Measurements from ENCODE around the gene CINP. TPM values are rescaled to one million over a fixed set of nuclear protein-coding genes. Genes with fewer than 3 reads are reported as not detected.
A peak's percentile ranks its signal among the peaks of the same experiment; 100 is the strongest.

CINP gene
- total RNA-seq: 10 to 100 TPM in 3 of 4 donors, 1 to 10 TPM in 1; 5.8 to 29.9 (median 24.8) TPM

DNA sequence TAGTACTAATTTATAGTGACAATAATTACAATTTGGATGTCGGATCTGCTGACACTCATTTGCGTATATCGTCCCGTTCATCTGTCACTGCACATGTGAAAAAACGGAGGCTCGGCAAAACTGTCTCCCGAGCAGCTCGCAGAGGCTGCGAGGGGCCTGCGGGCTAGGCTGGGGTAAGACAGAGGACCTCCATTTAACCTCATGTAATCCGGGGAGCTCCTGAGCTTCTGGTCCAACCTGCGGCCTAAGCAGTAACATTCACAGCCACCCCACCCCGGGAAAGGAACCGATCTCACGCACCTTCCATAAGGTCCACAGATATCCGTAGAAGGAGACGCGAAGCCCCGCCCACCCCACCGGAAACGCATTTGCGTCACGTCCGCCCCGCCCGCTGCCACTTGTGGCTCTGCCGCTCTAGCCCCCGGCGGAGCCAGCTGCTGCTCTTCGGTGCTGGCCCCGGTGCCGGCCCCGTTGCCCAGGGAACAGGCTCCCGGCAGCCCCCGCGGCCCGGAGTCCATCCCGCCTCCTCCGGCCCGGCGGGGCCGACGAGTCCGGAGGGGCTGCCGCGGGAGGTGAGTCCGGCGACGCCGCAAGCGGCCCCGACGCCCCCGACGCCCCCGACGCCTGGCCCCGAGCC lies at the start of gene CINP, which contains the start of gene TECPR2:
TSS of gene CINP (minus strand) at position 346 of the 637 bp plus-strand sequence. CDS start at position 307, 39 bp downstream.
TSS of gene TECPR2 (plus strand) at position 397 of the 637 bp plus-strand sequence. CDS start 13,781 bp downstream, outside the sequence.
- H3K4me1 ChIP-seq: peaks cover 0 to 17% (median 5%) of the 10 kb centered on the region in 4 donors
- H3K4me3 ChIP-seq: peak within 1 kb of the TSS; percentile 64 to 90 (median 82)
- no peaks in the 10 kb centered on the region for H3K27me3 ChIP-seq
- TF ChIP-seq, protein P1, sequence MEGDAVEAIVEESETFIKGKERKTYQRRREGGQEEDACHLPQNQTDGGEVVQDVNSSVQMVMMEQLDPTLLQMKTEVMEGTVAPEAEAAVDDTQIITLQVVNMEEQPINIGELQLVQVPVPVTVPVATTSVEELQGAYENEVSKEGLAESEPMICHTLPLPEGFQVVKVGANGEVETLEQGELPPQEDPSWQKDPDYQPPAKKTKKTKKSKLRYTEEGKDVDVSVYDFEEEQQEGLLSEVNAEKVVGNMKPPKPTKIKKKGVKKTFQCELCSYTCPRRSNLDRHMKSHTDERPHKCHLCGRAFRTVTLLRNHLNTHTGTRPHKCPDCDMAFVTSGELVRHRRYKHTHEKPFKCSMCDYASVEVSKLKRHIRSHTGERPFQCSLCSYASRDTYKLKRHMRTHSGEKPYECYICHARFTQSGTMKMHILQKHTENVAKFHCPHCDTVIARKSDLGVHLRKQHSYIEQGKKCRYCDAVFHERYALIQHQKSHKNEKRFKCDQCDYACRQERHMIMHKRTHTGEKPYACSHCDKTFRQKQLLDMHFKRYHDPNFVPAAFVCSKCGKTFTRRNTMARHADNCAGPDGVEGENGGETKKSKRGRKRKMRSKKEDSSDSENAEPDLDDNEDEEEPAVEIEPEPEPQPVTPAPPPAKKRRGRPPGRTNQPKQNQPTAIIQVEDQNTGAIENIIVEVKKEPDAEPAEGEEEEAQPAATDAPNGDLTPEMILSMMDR (IDR thresholded peaks at IDR 0.05): no peak
- TF ChIP-seq POLR2A (IDR thresholded peaks at IDR 0.05): peak; percentile 64 to 68
- H3K27ac ChIP-seq: peak within 1 kb of the TSS; percentile 83 to 90 (median 88)
- H3K36me3 ChIP-seq: peaks cover 0 to 13% (median 0%) of the 10 kb centered on the region in 3 donors
- H3K9me3 ChIP-seq: no peaks in the 10 kb centered on the region
- peak; percentile 99 for DNase-seq

DNA sequence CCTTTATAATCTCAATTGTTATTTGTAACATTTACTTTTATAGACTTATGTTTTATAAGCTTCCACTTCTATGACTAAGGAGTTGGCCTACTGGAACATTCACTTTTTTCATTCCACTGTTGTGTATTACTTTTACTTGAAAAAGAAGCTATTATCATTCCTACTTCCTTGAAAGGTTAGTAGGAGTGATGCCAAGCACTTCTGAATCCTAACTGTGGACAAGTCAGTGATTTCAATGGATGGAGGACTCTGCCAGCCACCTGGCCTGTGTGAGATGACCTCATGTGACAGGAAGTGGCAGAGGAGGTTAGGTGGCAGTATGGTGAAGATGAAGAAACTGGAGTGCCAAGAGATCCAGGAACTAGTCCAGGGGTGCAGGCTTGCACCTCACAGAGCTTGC lies 46.0 kb upstream of the CINP start:
- no peak for DNase-seq
- no peak for TF ChIP-seq POLR2A (IDR thresholded peaks at IDR 0.05)
- TF ChIP-seq, protein P1 (IDR thresholded peaks at IDR 0.05): no peak
- peak overlapping the region in 1 of 4 donors; percentile 40 for H3K27ac ChIP-seq
- no peaks in the 10 kb centered on the region for H3K27me3 ChIP-seq
- no peaks in the 10 kb centered on the region for H3K9me3 ChIP-seq
- H3K36me3 ChIP-seq: no peaks in the 10 kb centered on the region
- H3K4me1 ChIP-seq: no peaks in the 10 kb centered on the region
- H3K4me3 ChIP-seq: no peak overlapping the region

DNA sequence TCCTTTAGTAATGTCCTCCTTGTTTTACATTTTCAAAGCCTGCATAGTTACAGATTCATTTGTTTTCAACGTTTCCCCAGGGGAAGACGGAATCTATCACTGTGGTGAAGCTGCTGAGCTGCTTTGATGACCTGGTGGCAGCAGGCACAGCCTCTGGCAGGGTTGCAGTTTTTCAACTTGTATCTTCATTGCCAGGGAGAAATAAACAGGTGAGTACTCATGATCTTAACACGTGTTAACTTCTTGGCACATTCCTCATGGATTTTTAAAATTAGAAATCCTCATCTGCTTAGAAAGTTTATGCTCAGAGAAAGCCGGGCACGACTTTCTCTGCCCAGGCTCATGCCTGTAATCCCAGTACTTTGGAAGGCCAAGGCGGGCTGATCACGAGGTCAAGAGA lies 44.6 kb upstream of the CINP start:
- H3K36me3 ChIP-seq: no peaks in the 10 kb centered on the region
- no peak overlapping the region for H3K4me3 ChIP-seq
- no peaks in the 10 kb centered on the region for H3K4me1 ChIP-seq
- H3K27ac ChIP-seq: peak overlapping the region in 1 of 4 donors; percentile 62
- H3K27me3 ChIP-seq: no peaks in the 10 kb centered on the region
- no peak for TF ChIP-seq POLR2A (IDR thresholded peaks at IDR 0.05)
- TF ChIP-seq, protein P1 (IDR thresholded peaks at IDR 0.05): no peak
- peaks cover 0 to 10% (median 0%) of the 10 kb centered on the region in 4 donors for H3K9me3 ChIP-seq
- DNase-seq: no peak

DNA sequence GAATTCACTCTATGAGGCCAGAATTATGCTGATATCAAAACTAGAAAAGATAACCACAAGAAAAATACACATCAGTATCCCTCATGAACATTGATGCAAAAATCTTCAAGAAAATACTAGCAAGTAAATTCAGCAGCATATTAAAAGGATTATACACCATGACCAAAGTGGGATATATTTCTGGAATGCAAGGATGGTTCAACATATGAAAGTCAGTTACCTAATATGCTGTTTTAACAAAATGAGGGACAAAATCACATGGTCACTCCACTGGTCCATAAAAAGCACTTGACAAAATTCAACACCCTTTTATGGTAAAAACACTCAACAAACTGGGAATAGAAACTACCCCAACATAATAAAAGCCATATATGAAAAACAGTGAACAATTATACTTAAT lies 40.3 kb upstream of the CINP start:
- peaks cover 0 to 15% (median 2%) of the 10 kb centered on the region in 4 donors for H3K9me3 ChIP-seq

DNA sequence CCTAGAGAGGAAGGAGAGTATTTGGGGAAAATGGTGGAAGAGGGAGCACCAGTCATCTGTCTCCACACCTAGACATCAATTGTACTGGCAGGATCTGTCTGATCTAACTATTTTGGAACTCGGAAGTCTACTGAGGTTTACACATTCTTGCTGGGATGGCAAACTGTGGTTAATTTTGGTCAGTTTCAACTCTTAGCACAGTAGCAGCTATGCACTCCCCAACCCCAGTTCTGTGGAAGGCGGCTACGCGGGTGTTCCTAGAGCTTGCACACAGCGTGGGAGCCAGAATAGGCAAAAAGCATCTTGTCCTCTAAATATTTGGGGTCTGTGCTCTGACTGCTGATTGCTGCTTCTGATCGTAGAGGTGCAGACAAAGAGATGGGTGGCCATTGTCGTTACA lies 33.8 kb upstream of the CINP start:
- H3K4me3 ChIP-seq: no peak overlapping the region
- peaks cover 0 to 4% (median 0%) of the 10 kb centered on the region in 4 donors for H3K9me3 ChIP-seq
- H3K4me1 ChIP-seq: no peaks in the 10 kb centered on the region
- H3K27ac ChIP-seq: no peak overlapping the region
- H3K27me3 ChIP-seq: no peaks in the 10 kb centered on the region
- H3K36me3 ChIP-seq: no peaks in the 10 kb centered on the region
- no peak for DNase-seq
- TF ChIP-seq POLR2A (IDR thresholded peaks at IDR 0.05): no peak
- TF ChIP-seq, protein P1 (IDR thresholded peaks at IDR 0.05): no peak

More for the DNA sequence above, 40.3 kb upstream of the CINP start:
- no peaks in the 10 kb centered on the region for H3K27me3 ChIP-seq
- H3K4me1 ChIP-seq: no peaks in the 10 kb centered on the region
- no peak overlapping the region for H3K27ac ChIP-seq
- TF ChIP-seq, protein P1 (IDR thresholded peaks at IDR 0.05): no peak
- no peak for TF ChIP-seq POLR2A (IDR thresholded peaks at IDR 0.05)
- no peak overlapping the region for H3K4me3 ChIP-seq
- no peak for DNase-seq
- no peaks in the 10 kb centered on the region for H3K36me3 ChIP-seq
